DMS79 (cell line): ENCODE measurements around the gene BBOX1.
"Not testable (repeated sequence)": the region's sequence is repeated elsewhere in the genome, so short reads cannot be mapped to it uniquely, and the experiment has no call there.

ENCODE experiments used
- DNase-seq: peaks from one replicate; lab custom pipeline; 2025; lab: John Stamatoyannopoulos, UW

The BBOX1 gene, protein sequence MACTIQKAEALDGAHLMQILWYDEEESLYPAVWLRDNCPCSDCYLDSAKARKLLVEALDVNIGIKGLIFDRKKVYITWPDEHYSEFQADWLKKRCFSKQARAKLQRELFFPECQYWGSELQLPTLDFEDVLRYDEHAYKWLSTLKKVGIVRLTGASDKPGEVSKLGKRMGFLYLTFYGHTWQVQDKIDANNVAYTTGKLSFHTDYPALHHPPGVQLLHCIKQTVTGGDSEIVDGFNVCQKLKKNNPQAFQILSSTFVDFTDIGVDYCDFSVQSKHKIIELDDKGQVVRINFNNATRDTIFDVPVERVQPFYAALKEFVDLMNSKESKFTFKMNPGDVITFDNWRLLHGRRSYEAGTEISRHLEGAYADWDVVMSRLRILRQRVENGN

DNA sequence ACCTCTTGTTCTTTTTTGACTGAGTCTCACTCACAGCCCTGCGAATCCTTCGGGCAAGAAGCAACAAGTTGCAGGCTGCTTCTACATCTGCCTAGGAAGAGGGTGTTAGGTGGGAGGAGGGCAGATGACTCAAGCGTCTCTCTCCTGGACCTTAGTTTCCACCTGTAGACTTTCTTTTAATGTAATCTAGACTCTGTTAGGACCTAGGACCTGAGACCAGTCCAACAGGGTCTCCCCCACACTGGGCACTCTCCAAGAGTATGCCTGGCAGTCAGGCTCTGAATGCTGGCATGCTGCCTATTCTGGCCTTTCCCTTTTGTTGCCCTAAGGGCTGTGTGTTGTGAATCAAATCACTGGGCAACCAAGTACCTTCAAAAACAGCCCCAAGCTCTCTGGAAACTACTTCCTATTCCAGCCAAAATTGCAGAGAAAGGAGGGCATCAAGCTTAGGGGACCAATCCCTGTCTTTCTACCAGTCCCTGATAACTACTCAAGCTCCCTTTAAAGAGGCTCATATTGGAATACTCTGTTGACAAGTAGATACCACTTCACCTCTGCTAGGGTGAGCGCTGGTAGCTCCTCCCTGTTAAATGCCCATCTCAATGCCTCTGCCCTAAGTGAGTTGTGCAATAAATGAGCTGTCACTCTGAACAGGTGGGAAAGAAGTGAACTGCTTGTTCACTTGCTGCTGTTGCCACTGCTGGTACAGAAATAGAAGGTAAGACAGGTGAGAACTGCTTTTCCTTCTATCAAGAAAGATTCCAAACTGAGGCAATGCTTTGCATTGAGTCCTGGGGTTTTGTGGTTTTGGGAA lies at the start of gene BBOX1:
Gene BBOX1, plus strand, starts transcription at position 514 of the 814 bp plus-strand sequence. CDS start 14,616 bp downstream, outside the sequence.
- DNase-seq = no peak

DNA sequence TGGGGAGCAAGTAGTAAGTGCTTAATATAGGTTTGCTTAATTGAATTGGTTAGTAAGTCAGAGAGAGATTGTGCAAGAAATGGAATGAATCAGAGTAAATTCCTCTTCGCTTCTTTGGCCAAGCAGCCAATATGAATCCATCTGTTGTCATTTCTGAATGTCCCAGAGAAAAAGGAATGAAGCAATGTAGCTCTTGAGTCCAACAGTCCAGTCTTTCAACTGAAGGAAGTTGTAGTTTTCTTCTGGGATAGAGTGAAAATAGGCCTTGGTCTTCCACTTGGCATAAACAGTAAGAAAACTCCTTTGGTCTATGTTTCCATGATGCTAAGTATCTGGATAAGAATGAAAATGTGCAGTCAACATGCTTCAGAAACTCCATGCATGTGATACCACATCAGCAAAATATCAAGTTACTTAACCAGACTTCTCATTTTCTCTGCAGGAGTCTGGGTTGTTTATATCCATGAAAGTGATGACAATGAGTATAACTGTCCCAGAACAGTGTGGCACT lies 48.5 kb upstream of the BBOX1 start:
- no peak for DNase-seq

DNA sequence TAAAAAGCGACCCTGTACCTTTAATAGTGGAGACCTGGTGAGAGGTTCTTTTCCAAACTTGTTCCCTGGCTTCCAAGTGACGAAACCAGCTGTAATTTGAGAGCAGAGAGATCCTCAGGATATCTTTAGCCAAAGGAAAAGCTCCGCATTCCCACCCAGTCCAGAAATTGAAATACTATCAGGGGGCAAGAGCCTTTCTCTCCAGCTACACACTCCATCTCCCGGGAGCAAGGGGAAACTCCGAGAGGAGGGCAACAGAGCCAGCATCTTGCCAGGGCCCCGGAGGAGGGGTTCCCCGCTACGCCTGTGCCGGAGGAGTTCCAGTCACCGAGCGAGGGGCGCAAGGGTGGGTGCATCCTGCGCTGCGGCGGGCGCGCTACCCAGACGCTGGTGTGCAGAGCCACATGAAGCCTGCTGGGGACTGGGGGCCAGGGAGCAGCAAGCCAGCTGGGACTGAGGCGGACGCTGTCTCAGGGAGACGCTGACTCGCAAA lies 46.6 kb upstream of the BBOX1 start, which contains the start of gene FIBIN:
Gene FIBIN, plus strand, starts transcription at position 148 of the 493 bp plus-strand sequence. CDS start 415 bp downstream, outside the sequence.
- DNase-seq = no peak

DNA sequence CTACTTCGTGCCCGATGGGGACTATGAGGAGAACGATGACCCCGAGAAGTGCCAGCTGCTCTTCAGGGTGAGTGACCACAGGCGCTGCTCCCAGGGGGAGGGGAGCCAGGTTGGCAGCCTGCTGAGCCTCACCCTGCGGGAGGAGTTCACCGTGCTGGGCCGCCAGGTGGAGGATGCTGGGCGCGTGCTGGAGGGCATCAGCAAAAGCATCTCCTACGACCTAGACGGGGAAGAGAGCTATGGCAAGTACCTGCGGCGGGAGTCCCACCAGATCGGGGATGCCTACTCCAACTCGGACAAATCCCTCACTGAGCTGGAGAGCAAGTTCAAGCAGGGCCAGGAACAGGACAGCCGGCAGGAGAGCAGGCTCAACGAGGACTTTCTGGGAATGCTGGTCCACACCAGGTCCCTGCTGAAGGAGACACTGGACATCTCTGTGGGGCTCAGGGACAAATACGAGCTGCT lies 46.0 kb upstream of the BBOX1 start:
- no peak for DNase-seq

DNA sequence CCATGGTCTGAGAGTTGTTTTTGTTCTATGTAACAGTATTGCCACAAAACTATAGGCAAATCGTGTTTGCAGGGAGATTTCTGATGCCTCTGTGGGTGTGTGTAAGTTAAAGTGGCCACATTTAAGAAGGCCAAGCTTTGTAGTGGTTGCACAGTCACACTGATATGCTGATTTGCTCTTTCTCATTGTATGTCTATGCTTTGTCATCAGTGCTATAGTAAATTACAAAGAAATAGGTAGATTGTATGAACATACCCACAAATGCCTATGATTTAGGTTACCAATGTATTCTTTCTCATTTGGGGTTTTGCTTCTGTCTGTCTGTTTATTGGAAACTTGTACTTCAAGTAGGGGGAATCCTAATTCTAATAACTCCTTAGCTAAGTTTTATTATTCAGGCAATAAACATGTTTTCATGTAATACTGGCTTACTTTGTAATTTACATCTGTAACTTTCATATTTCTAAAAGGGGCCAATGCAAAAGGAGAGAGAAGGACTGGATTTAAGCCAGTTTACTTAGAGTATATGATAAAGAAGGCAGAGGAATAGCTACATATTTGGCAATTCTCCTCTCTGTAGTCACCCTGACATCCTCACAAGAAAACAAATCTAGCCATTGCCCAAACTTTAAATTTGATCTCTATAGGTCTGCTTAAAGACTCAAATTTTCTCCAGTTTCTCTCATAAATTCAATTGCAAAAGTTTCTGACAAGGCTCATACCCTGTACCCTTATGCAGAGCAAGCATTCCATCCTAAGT lies 44.7 kb upstream of the BBOX1 start:
- DNase-seq = no peak

DNA sequence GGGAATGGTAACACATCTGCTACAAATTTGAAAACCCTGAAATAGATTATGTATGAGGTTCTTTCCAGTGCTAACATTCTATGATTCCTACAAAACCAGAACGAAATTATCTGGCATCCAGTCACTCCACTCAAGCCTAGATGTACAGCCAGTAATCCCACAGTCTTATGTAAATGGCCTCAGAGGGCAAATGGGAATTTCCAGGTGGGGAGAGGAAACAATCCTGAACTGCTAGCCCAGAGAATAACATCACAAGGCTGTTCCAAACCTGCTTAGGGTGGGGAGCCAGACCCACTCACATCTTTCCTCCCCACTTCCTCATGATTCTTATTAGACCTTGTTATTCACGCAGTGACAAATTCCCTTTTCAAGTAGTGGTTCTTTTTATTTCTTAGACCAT lies 43.2 kb upstream of the BBOX1 start:
- no peak for DNase-seq

DNA sequence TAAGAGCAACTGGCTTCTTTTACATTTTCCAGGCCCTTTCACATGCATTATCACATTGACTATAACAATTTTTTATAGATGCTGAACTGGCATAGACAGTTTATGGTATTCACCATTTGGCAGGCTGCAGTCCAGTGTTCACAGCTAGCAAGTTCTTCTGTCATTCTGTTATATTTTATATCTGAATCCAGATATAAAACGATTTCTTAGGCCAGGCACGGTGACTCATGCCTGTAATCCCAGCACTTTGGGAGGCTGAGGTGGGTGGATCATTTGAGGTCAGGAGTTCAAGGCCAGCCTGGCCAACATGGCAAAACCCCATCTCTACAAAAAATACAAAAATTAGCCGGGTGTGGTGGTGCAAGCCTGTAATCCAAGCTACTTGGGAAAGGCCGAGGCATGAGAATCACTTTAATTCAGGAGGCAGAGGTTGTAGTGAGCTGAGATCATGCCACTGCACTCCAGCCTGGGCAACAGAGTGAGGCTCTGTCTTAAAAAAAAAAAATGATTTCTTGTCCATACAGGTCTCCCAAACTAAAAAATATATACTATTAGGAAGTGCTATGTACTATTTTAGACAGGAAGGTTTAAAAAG lies 39.4 kb upstream of the BBOX1 start:
- not testable (repeated sequence) for DNase-seq

DNA sequence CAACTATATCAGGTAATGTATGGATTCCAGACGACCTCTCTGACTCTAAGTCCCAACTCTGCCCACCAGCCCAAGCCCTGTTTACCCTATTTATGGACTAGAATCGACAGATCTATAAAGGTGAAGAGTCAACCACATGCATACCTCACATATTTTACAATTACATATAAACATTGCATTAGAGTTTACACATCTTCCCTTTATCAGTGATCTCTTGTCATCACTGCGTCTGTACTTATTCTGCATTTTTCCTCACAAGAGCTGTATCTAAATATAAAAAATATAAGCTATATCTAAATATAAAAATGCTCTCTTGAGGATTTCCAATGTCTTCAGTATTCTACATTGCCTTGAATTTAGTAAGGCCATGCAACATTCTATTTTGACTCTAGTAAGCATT lies 38.2 kb upstream of the BBOX1 start:
- no peak for DNase-seq

DNA sequence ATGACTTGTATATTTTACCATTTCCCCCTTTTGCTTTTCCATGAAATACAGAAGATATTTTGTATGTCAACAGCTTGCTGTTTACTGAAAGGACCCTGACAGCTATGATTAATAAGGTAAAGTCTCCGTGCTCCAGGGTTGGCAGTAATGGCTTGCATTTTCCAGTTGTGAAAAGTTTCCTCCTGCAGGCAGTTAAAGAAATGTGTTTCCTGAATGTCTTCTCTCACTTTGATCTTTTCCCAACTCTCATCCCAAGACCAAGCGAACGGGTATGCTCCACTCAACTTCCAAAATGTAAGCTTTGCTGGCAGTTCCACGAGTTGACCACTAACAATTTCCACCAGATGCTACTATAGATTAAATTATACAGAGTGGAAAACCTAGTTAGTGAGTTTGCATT lies 37.8 kb upstream of the BBOX1 start:
- DNase-seq = no peak

DNA sequence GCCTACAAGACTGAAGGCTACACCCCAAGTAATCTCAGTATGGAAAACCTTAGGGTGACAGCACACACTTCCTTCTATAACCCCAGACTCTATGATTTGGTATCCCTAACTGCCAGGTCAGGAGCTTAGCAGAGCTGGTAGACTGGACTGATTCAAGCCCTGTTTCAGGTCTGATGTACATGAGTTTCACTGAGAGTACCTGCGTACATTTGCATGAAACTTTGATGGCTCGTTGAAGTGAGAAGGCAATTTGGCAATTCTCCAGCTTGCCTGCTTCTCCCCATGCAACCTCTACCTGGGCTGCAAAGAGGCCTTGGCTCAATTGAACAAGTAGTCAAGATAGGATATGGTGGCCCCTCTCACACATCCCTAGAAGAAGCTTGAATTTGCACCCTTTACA lies 36.5 kb upstream of the BBOX1 start:
- DNase-seq = no peak

DNA sequence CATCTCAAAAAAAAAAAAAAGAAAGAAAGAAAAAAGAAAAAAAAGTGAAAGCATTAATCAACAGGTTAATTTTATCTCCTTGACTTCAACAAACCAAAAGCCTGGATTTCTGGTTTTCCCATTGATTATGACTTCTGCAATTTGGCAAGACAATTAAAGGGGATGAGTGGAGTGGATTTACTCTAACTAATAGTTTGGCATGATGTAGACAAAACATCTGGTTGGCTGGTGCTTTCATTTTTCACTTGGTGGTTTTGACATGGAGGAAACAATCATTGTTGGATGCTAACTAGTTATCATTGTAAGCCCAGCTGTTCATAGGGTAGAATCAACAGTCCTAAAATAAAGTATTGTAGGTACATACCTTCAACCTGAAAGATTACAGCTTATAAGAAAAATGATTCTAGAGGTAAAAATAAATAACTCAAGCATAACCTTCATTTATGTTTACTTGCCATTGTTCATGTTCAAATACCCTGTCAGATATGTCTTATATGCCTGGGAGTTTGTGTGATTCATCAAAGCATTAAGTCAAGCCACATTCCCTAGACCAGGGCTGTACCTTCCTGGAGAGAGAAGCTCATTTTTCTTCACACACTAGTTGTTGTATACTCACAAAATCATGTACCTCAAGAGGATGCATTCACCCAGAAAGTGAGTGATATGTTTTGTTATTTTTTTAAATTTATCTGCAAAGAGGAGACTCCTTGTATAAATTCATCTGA lies 31.6 kb upstream of the BBOX1 start:
- no peak for DNase-seq

DNA sequence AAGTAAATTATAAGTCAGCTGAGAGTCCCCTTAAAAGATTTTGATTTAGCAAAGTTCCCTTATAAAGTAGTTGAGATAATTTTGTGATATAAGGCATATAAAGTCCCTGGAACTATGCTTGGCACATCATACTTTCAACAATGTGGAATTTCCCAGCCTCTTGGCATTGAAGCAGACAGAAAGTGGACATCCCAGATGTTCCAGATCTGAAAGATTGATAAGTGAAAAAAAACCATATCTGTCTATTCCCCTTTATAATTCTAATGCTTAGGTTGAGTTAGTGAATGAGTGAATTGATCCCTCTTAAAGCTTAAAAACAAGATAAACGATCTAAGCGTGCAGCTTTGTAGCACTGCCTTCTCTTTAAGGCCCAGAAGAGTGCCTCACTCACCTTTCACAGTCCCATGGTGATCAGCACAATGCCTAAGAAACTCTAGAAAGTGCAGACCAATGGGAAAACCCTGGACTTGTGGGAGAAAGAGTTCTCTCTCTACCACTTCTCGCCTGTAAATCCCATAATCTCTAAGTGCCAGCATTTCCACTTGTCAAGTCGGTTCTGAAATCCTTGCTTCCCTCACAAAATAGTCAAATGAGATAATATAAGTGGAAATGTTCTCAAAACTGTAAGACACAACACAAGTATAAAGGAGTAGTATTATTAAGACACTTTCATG lies 28.9 kb upstream of the BBOX1 start:
- no peak for DNase-seq

DNA sequence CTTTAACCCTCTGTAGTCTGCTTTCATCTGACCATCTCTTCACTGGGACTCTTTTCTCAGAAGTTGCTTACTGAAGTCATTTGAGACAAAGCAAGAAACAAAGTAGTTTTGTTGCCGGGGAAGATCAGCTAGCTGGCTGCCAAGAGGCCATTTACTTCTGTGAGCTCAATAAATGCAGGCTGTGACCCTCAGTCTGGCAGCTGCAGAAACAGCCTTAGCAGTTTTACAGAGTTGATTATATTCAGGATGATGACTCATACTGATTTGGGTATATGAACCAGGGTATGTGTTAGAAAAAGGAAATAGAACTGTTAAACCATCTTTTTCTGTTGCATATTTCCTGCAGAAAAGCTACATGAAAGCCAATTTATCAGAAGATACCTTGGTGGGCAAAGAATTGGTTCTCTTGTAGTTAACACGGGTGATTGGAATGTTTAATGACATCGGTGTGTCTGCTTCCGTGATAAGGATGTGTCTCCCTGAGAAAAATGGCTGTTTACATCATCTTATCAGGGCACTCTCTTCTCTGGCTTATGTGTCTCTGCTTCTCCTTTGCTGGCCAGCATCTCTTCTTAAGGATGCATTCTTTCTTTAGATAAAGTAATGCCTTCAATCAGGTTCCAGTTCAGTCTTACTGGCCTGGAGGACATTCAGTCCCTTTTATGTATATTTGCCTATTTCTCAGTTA lies 28.2 kb upstream of the BBOX1 start:
- no peak for DNase-seq

DNA sequence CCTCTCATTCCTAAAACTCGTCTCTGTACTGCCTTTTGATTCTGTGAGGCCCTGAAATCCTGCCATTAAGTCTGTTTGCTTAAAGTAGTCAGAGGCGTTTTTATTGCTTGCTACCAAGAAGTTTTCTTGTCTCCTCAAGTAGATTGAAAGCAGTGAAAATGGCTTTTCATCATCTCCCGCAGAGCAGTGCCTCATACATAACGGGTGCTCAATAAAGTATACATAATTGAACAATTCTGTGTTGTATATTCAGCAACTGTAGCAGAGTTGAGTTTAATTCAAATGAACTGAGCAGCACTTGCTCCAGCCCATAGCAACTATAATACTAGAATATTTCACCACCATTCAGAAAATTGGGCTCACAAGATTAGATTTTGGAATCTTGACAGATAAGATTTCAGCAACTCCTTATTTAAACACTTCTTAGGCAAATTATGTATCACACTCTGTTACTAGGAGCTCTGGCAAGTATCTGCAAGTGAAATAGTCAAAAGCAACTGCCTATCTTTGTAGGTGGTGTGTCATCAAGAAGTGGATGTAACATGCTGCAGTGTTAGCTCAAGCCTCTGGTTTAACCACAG lies 26.7 kb upstream of the BBOX1 start:
- DNase-seq = no peak

DNA sequence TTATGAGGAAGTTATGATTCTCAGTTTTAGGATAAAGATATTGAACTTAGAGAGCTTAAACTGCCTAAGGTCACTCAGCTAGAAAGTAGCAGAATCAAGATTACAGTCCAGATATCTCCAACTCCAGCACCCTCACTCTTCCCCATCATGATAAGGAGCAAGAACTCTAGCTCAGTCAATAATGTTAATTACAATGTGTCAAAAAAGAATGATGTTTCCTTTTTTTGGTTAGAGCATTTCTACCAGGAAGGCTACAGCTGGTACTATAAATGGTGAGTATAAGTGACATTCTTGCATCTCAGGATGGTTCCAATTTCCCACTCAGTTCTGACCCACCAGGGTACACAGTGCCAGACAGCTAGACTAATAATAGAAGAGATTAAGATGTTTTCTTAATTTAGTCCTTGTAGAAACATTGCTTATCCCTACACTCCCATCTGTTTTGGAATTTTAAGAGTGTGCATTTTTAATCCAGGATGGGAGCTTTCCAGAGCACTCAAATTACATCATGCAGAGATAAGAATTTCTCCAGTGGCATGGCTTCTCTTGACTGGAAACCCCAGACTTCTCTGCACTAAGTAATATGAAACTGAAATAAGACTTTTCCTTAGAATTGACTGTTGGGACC lies 21.6 kb upstream of the BBOX1 start:
- DNase-seq = no peak

DNA sequence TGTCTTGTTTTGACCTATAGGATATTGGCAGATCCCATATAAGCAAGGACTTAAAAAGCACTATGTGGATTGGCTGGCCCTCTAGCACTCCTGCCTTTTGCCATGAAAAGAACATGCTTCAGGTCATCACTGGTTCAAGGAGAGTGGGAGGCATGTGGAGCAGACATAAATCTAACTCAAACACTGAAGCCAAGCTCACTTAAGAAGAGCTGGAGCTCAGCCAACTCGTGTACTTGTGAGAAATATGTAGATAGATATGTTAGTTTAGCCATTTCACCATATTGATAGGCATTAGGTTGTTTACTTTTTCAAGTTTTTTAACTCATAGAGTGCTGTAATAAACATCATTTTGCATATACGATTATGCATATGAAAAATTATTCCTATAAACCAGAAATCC lies 19.9 kb upstream of the BBOX1 start:
- no peak for DNase-seq

DNA sequence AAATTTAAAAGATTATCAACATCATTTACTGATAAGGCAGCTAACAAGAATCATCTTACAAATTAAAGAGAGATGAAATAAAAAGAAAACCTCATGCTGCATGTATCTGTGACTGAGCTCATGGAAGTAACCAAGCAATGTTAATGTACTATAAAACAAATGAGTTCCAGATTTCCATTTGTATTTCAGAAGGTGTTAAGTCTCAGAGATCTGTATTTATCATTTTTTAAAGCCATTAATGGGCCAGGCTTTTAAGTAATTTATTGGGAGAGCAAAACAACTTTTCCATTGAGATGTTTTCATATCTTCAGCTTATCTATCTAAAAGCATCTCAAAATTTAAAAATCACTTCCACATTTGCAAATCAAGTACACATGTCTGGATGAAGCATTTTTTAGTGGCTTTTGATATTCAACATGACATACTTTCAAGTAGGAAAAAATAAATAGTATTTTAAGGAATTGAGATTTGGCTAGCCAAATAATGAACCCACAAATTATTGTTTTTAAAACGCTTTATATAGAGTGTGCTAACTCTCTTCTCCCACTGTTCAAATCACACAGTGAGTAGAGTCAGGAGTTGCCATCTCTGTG lies 17.9 kb upstream of the BBOX1 start:
- no peak for DNase-seq

DNA sequence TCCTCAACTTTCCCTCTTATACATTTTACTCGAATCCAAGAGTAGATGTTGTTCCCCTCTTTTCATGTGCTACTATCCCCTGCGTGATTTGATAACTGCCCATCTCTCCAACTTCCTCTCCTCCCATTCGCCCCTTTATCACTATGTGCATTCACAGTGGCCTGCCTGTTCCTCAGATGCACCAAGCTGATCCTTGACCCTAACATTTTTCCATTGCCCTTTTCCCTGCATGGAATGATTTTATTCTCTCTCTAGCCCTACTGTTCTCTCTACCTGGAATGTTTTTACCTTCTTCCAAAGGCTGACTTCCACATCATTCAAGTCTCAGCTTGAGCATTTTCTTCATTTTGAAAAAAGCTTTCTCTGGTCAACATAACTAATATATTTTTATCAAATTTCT lies 15.8 kb upstream of the BBOX1 start:
- no peak for DNase-seq
